A673 (cell line): ENCODE results near the gene MIXL1. TPM values are rescaled to one million over a fixed set of nuclear protein-coding genes. Genes with fewer than 3 reads are reported as not detected.

Source experiments
- BruUV-seq: library from RNA; stranded (reverse); fragments of 400-500 nt; replicated peaks from 2 replicates; lab custom pipeline; 2021; lab: Mats Ljungman, UMichigan
- CTCF ChIA-PET: fragments of 300-600 bp; sonication (Branson Sonifier 250); formaldehyde crosslinking; loops from one replicate; lab custom pipeline; 2022; ENCODE audit warnings: antibody characterized with exemption; lab: Charles Lee
- POLR2A ChIA-PET: fragments of 300-600 bp; sonication (Branson Sonifier 250); formaldehyde crosslinking; loops from one replicate; lab custom pipeline; 2022; ENCODE audit warnings: antibody characterized with exemption; ENCODE audit not compliant: low non-redundant PET; lab: Charles Lee
- DNase-seq: peaks from one replicate; pipeline ENCODE4 v3.0.0-alpha.2; 2015; ENCODE audit warnings: low spot score
- H3K27ac ChIP-seq: fragments of 200-600 bp; sonication (generic); 2 replicates; pipeline ENCODE4 v1.5.1; 2016; ENCODE audit warnings: mixed run types, low read depth, mild to moderate bottlenecking, mixed read lengths, antibody characterized with exemption, low read length; ENCODE audit not compliant: poor library complexity, severe bottlenecking
- H3K27me3 ChIP-seq: fragments of 200-600 bp; sonication (generic); replicated peaks from 2 replicates; pipeline ENCODE4 v1.6.1; 2017; ENCODE audit warnings: mixed run types, low read depth, mild to moderate bottlenecking, mixed read lengths, antibody characterized with exemption, low read length; ENCODE audit not compliant: insufficient read depth, poor library complexity
- H3K36me3 ChIP-seq: fragments of 200-600 bp; sonication (generic); 2 replicates; pipeline ENCODE4 v1.6.1; 2016; ENCODE audit warnings: mixed run types, mild to moderate bottlenecking, mixed read lengths, antibody characterized with exemption, low read length; ENCODE audit not compliant: insufficient read depth, poor library complexity, severe bottlenecking
- H3K4me1 ChIP-seq: fragments of 200-600 bp; sonication (generic); 2 replicates; pipeline ENCODE4 v1.6.1; 2017; ENCODE audit warnings: mixed run types, mild to moderate bottlenecking, mixed read lengths, antibody characterized with exemption, low read length; ENCODE audit not compliant: insufficient read depth, poor library complexity, severe bottlenecking
- H3K4me3 ChIP-seq: fragments of 200-600 bp; sonication (generic); 2 replicates; pipeline ENCODE4 v1.5.1; 2016; ENCODE audit warnings: low read depth, mixed run types, mild to moderate bottlenecking, mixed read lengths, low read length; ENCODE audit not compliant: poor library complexity, severe bottlenecking
- H3K9me3 ChIP-seq: fragments of 200-600 bp; sonication (generic); 2 replicates; pipeline ENCODE4 v1.6.1; 2016; ENCODE audit warnings: mixed run types, low read depth, mild to moderate bottlenecking, mixed read lengths, antibody characterized with exemption, low read length; ENCODE audit not compliant: poor library complexity, severe bottlenecking
- CTCF ChIP-seq: fragments of 300-800, 200-600 bp; sonication (generic); conservative IDR thresholded peaks from 2 replicates; pipeline ENCODE4 v1.5.1; 2017; ENCODE audit warnings: low read depth, mild to moderate bottlenecking, antibody characterized with exemption, low read length, moderate library complexity, mixed read lengths
- EZH2 ChIP-seq: fragments of 200-600 bp; sonication (generic); IDR thresholded peaks from 2 replicates; pipeline ENCODE4 v1.6.1; 2017; ENCODE audit warnings: borderline replicate concordance, low read depth, mild to moderate bottlenecking, mixed read lengths, antibody characterized with exemption, low read length; ENCODE audit not compliant: poor library complexity, severe bottlenecking
- intact Hi-C: fragments of 100-400 bp; cut with micrococcal nuclease; formaldehyde crosslinking; loops from one replicate; pipeline ENCODE4 v1.10.0; 2022; ENCODE audit not compliant: unreplicated experiment
- total RNA-seq: library from RNA; stranded (reverse); gene quantifications from 2 replicates; pipeline ENCODE4 v1.2.3, GENCODE V29; 2021

MIXL1 gene
- total RNA-seq, 1 experiment from 2014 or later: not detected

- POLR2A ChIA-PET: no interaction called here
- BruUV-seq: TSS peak; percentile 62
- no peaks in the 10 kb centered on the region for H3K36me3 ChIP-seq
- intact Hi-C loops: no loop called here
- CTCF ChIA-PET: interaction anchor here (0.8 kb wide), 1 partner anchor 37 kb away, joined by 5 read pairs; no protein-coding TSS in a partner anchor
- DNase-seq: no peak
- H3K9me3 ChIP-seq: no peaks in the 10 kb centered on the region
- H3K4me1 ChIP-seq: peaks cover 10% of the 10 kb centered on the region
- peak overlapping the region; percentile 88 for H3K4me3 ChIP-seq
- H3K27ac ChIP-seq: peak overlapping the region; percentile 82
- H3K27me3 ChIP-seq: no peaks in the 10 kb centered on the region
- no peak for TF ChIP-seq CTCF
- TF ChIP-seq EZH2: no peak
These were observed 38.1 kb upstream of the MIXL1 start for GRCh38 chr1:226185141-226186036.

GRCh38 chr1:226186124-226187018 lies 37.1 kb upstream of the MIXL1 start, which contains the start of gene ACBD3:
TSS of gene ACBD3 (minus strand) at chr1:226186741. CDS start at chr1:226186675, 66 bp downstream.
- peak within 1 kb of the TSS; percentile 88 for H3K4me3 ChIP-seq
- intact Hi-C loops: no loop called here
- DNase-seq: peak; percentile 91
- H3K4me1 ChIP-seq: peaks cover 10% of the 10 kb centered on the region
- H3K9me3 ChIP-seq: no peaks in the 10 kb centered on the region
- H3K27me3 ChIP-seq: no peaks in the 10 kb centered on the region
- TF ChIP-seq CTCF (no peak), EZH2 (no peak)
- ChIA-PET CTCF (no interaction called here), POLR2A (no interaction called here)
- H3K36me3 ChIP-seq: no peaks in the 10 kb centered on the region
- H3K27ac ChIP-seq: peak within 1 kb of the TSS; percentile 82
- BruUV-seq: no TSS peak

GRCh38 chr1:226187019-226187322 lies 36.5 kb upstream of the MIXL1 start:
- peaks cover 10% of the 10 kb centered on the region for H3K4me1 ChIP-seq
- peak overlapping the region; percentile 82 for H3K27ac ChIP-seq
- no peak for DNase-seq
- intact Hi-C loops: no loop called here
- peak overlapping the region; percentile 88 for H3K4me3 ChIP-seq
- BruUV-seq: TSS peak; percentile 91
- ChIA-PET CTCF (no interaction called here), POLR2A (no interaction called here)
- TF ChIP-seq EZH2: no peak
- no peak for TF ChIP-seq CTCF
- no peaks in the 10 kb centered on the region for H3K27me3 ChIP-seq
- H3K36me3 ChIP-seq: no peaks in the 10 kb centered on the region
- H3K9me3 ChIP-seq: no peaks in the 10 kb centered on the region
